Psoas muscle (tissue), 8 donors: ENCODE measurements around the gene RIN3. TPM values are rescaled to one million over a fixed set of nuclear protein-coding genes. Genes with fewer than 3 reads are reported as not detected.
A peak's percentile ranks its signal among the peaks of the same experiment; 100 is the strongest.

Experiments used
- ATAC-seq, 4 donors: fragments of 200-7000 bp; cut with Tn5 transposase; one replicate each; pipeline ENCODE4 v1.9.1; 2020; ENCODE audit warnings: moderate library complexity in 3 of 4, mild to moderate bottlenecking in 2 of 4
- DNase-seq, 2 donors: peaks; one replicate each; pipeline ENCODE4 v3.0.0-alpha.2; 2020
- H3K27ac ChIP-seq: fragments of 200-600 bp; one replicate; pipeline ENCODE4 v1.8.0; 2022
- H3K27me3 ChIP-seq, 3 donors: fragments of 200-600 bp in 1 of 3; one replicate each; pipeline versions ENCODE4 v1.6.1 to v1.8.0; 2013 to 2022; ENCODE audit warnings: low read length in 2 of 3, mild to moderate bottlenecking in 2 of 3, moderate library complexity in 1 of 3; ENCODE audit not compliant: insufficient read depth in 3 of 3
- H3K36me3 ChIP-seq, 2 donors: fragments of 200-600 bp in 1 of 2; one replicate each; pipeline versions ENCODE4 v1.6.1 to v1.8.0; 2013 to 2022; ENCODE audit warnings: low read depth in 1 of 2, mild to moderate bottlenecking in 1 of 2, moderate library complexity in 1 of 2; ENCODE audit not compliant: insufficient read depth in 1 of 2
- H3K4me1 ChIP-seq: fragments of 200-600 bp; one replicate; pipeline ENCODE4 v1.8.0; 2022
- H3K4me3 ChIP-seq: fragments of 200-600 bp; one replicate; pipeline ENCODE4 v1.8.0; 2022; ENCODE audit warnings: mild to moderate bottlenecking
- H3K9me3 ChIP-seq: fragments of 200-600 bp; one replicate; pipeline ENCODE4 v1.8.0; 2022
- WGBS, 3 donors: extraction: QIAGEN DNeasy Blood & Tissue Kit; methylation state at CpG; one replicate each; pipeline versions ENCODE4 v1.1.6 to v1.1.7; 2013; 5-methylcytosine and 5-hydroxymethylcytosine counted together
- intact Hi-C, 2 donors: fragments of 100-400 bp; cut with DNase I; formaldehyde crosslinking; loops; one replicate each; pipeline versions ENCODE4 v1.11.0 to v1.14.2; 2022
- polyA plus RNA-seq, 3 donors: library from polyadenylated mRNA; stranded (reverse); fragments of 200-250 nt; gene quantifications; one replicate each; pipeline ENCODE4 v1.2.3, GENCODE V29; 2013
- total RNA-seq, 4 donors: library from RNA; stranded (reverse); fragmentation: NEBNext Ultra II Directional in 2 of 4; extraction: Animal tissue kit (Norgen Biotek cat#: 25700) in 2 of 4; gene quantifications; one replicate each; pipeline versions ENCODE4 v1.2.1 to v1.2.4, GENCODE V29; 2021 to 2023
- TF ChIP-seq, protein P1 (sequence below): fragments of 200-600 bp; IDR thresholded peaks from one replicate; pipeline ENCODE4 v1.8.0; 2022; ENCODE audit warnings: antibody characterized with exemption
- donor health status: healthy with polysubstance abuse.
- donor health status: DM: no; HTN: no; CAD: no; lungs with moderate emphysema.
- donor health status: Bipolar disorder and iron deficiency.
- donor health status: healthy.
- donor health status: DM: yes; HTN: yes; CAD: no.
- donor health status: DM: no; HTN: no; CAD: no.
- donor health status: DM: no; HTN: no; CAD: no.
- donor health status: DM: yes; HTN: yes; CAD: no.

The RIN3 gene
- total and polyA plus RNA-seq, 7 donors = 1.2 to 8.7 (median 3.8) TPM

DNA sequence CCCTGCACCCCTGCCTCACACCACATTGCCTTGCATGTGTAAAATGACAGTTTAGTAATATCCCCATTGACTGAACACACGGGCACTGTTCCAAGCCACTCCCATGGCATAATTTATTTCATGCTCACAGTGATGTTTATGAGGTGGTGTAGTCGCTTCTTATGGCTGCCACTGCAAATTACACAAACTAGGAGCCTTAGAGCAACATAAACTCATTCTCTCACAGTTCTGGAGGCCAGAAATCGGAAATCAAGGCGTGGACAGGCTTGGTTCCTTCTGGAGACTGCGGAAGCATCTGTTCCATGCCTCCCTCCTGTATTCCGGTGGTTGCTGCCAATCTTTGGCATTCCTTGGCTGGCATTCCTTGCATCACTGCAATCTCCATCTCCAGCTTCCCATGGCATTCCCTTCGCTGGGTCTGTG, 97.3 kb downstream of the RIN3 start:
- Histone ChIP-seq H3K9me3 (no peaks in the 10 kb centered on the region), H3K36me3 (no peaks in the 10 kb centered on the region), H3K27ac (no peak overlapping the region), H3K4me1 (no peaks in the 10 kb centered on the region), H3K27me3 (no peaks in the 10 kb centered on the region), H3K4me3 (no peak overlapping the region)
- intact Hi-C loops = no loop called here
- 29 to 51% (median 42%) methylated on average over 7 of the region's 7 CpGs for WGBS, 3 donors
- DNase-seq = no peak
- TF ChIP-seq, protein P1, sequence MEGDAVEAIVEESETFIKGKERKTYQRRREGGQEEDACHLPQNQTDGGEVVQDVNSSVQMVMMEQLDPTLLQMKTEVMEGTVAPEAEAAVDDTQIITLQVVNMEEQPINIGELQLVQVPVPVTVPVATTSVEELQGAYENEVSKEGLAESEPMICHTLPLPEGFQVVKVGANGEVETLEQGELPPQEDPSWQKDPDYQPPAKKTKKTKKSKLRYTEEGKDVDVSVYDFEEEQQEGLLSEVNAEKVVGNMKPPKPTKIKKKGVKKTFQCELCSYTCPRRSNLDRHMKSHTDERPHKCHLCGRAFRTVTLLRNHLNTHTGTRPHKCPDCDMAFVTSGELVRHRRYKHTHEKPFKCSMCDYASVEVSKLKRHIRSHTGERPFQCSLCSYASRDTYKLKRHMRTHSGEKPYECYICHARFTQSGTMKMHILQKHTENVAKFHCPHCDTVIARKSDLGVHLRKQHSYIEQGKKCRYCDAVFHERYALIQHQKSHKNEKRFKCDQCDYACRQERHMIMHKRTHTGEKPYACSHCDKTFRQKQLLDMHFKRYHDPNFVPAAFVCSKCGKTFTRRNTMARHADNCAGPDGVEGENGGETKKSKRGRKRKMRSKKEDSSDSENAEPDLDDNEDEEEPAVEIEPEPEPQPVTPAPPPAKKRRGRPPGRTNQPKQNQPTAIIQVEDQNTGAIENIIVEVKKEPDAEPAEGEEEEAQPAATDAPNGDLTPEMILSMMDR = no peak
- no peak for ATAC-seq

DNA sequence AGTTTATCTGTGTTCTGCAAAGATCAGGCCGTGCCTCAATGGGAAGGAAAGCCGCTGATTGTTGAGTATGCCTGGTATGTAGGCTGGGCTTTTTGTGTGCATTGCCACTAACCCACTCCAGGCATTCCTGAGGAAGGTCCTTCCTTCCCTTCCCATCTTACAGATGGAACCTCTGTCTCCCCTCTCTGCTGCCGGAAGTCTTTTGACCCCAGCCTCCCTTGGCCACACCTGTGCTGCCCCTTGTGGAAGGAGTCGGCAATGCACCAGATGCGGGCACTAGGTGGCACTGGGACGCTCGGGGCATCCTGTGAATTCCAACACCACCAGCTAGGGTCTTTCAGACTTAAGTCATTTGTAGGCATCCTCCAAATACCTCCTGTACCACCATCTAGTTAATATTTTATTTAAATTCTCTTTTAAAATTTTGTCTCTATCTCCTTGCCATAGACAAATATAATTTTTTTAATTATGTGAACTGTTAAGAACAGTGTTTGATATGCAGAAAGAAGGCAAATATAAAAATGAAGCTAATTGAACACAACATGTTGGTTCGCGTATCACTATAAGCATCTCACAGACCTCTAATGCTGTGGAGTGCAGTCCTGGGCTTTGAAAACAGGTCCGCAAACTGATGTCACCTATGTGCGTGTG, 99.6 kb downstream of the RIN3 start:
- no peak for DNase-seq
- WGBS, 3 donors = 73 to 79% (median 79%) methylated on average over 11 of the region's 11 CpGs
- intact Hi-C loops = no loop called here
- Histone ChIP-seq H3K27me3 (no peaks in the 10 kb centered on the region), H3K9me3 (no peaks in the 10 kb centered on the region), H3K4me1 (no peaks in the 10 kb centered on the region), H3K36me3 (no peaks in the 10 kb centered on the region), H3K27ac (no peak overlapping the region), H3K4me3 (no peak overlapping the region)
- ATAC-seq = no peak
- TF ChIP-seq, protein P1 = peak; percentile 14

DNA sequence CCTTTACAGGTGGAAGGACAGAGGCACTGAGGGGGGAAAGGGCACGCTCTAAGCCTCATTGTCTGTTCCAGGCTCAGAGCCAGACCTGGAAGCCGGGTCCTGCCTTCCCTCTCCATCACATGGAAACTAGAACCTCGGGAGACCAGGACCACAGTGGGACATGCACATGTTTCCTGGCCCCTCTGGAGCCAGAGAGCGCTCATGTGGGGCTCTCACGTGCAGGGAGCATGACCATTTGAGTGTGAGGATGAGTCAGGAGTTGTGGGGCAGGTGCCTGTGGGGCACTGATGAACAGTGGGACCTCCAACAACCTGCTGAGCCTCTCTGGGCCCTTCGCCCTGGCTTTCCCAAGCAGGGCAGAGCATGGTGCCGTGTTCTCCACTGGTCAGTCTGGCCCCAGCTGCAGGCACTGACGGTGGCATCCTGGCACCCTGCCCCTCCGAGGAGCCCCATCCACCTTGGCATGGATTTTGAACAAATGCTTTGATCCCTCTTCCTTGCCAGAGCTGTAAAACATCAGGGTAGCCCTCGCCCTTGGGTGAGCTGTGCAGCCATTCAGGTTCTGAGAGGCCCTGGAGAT, 100.2 kb downstream of the RIN3 start:
- 47 to 72% (median 48%) methylated on average over 10 of the region's 10 CpGs for WGBS, 3 donors
- no peaks in the 10 kb centered on the region for H3K9me3 ChIP-seq
- ATAC-seq = no peak
- no peaks in the 10 kb centered on the region for H3K36me3 ChIP-seq
- intact Hi-C loops = no loop called here
- H3K4me3 ChIP-seq = no peak overlapping the region
- H3K27ac ChIP-seq = no peak overlapping the region
- DNase-seq = no peak
- H3K4me1 ChIP-seq = no peaks in the 10 kb centered on the region
- no peaks in the 10 kb centered on the region for H3K27me3 ChIP-seq
- TF ChIP-seq, protein P1 = no peak

DNA sequence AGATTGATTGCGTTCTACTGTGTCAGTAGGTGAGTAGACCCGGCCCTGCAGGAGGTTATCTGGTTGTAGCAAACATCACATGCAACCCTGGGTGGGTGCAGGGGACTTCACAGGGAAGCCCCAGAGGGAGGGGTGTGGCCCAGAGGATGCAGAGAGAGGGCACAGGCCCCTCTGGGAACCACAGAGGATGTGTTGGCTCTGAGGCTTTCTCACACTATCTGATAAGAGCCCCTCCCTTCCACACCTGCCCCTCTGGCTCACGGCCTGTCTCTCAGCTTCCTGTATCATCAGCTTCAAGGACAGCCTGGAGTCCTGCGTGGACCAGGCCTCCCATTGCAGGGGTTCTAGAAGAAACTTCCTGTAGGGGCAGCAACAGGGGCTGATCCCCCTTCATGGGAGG, 101.9 kb downstream of the RIN3 start:
- DNase-seq = no peak
- intact Hi-C loops = no loop called here
- no peak overlapping the region for H3K27ac ChIP-seq
- TF ChIP-seq, protein P1 = no peak
- H3K36me3 ChIP-seq = no peaks in the 10 kb centered on the region
- H3K27me3 ChIP-seq = no peaks in the 10 kb centered on the region
- no peak for ATAC-seq
- no peaks in the 10 kb centered on the region for H3K4me1 ChIP-seq
- WGBS, 3 donors = 75 to 88% (median 78%) methylated on average over 4 of the region's 4 CpGs
- no peak overlapping the region for H3K4me3 ChIP-seq
- no peaks in the 10 kb centered on the region for H3K9me3 ChIP-seq

DNA sequence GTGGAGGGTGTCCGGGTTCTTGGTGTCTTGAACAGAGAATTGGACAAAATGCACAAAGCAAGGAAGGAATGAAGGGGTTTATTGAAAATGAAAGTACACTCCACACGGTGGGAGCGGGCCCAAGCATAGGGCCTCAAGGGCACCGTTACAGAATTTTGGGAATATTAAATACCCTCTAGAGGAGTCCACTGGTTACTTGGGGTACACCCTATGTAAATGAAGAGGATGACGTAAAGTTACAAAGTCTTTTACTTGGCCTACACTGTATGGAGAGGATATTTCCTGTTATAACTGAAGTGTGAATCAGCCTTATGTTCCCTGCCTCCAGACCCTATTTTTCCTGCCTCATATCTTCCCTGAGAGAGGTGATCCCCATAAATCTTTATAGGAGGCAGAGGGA, 102.6 kb downstream of the RIN3 start:
- TF ChIP-seq, protein P1 = no peak
- H3K4me3 ChIP-seq = no peak overlapping the region
- no peaks in the 10 kb centered on the region for H3K9me3 ChIP-seq
- H3K27ac ChIP-seq = no peak overlapping the region
- intact Hi-C loops = no loop called here
- no peaks in the 10 kb centered on the region for H3K4me1 ChIP-seq
- H3K36me3 ChIP-seq = no peaks in the 10 kb centered on the region
- WGBS, 3 donors = 93 to 96% (median 95%) methylated on average over 5 of the region's 5 CpGs
- ATAC-seq = no peak
- no peak for DNase-seq
- no peaks in the 10 kb centered on the region for H3K27me3 ChIP-seq
